Erythroblast (primary cell): ENCODE measurements around the gene PARD6A.

ENCODE experiments used
- GATA1 ChIP-seq: IDR thresholded peaks from 2 replicates; pipeline ENCODE4 v1.6.1; 2011; ENCODE audit warnings: low read depth, mild to moderate bottlenecking, control low read depth, low read length, moderate library complexity
- POLR2A ChIP-seq: IDR thresholded peaks from 2 replicates; pipeline ENCODE4 v1.6.1; 2011; ENCODE audit warnings: mild to moderate bottlenecking, low read length

DNA sequence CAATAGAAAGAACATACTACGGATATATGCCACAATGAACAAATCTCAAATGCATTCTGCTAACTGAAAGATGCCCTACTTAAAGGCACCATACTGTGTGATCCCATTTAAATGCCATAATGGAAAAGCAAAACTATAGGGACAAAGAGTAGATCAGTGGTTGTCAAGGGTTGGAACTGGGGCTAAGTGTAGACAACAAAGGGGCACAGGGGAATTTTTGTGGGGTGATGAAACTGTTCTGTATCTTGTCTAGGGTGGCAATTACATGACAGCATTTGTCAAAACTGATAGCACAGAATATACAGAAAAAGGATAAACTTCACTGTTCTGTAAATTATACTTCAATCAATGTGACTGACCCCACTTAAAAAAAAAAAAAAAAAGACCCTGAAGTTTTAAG is 40.7 kb downstream of the PARD6A start:
- TF ChIP-seq POLR2A = no peak
- no peak for TF ChIP-seq GATA1
